ENCODE measurements around the gene FOCAD.
"Not testable (repeated sequence)": the region's sequence is repeated elsewhere in the genome, so short reads cannot be mapped to it uniquely, and the experiment has no call there.

FOCAD gene

GRCh38 chr9:20884985-20885593 is 201.0 kb downstream of the FOCAD start:
- peak in 3 of 14 donors; percentile 0 to 1 (median 1) for DNase-seq

- DNase-seq = no peak
Measured at GRCh38 chr9:20898885-20899554, 215.0 kb downstream of the FOCAD start.

DNA sequence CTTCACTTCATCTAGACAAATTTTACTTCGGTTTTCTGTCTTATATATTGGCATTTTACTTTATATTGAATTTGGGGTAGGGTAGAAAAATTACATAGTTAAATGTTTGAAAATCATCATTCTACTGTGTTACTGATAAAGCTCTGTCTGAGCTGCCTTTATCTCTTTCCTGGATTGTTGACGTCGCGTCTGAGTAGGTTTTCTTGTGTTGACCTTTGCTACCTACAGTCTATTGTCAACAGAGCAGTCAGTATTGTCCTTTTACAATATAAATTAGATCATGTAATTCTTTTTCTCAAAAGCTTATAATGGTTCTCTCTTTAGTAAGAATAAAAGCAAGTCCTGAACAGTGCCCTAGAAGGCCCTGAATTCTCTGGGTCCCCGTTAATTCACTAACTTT is 219.2 kb downstream of the FOCAD start:
- DNase-seq = no peak

DNA sequence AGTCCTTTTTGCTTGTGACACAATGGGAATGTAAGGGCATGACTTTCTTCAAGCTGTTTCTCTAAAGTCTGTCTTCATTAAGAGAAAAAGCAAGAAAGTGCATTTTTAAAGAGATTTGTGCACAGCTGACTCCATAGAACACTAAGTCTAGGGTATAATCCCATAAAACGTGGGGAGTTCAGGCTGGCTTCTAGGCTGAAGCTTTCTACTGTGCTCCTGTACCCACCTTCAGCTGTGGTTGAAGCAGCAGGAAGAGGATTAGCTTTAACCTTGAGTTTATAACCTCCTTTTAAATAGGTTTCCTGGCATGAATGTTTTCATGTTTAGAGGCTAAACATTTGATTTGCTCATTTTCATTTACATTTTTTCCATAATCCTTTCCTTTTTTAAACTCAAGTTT is 220.9 kb downstream of the FOCAD start:
- DNase-seq = no peak

DNA sequence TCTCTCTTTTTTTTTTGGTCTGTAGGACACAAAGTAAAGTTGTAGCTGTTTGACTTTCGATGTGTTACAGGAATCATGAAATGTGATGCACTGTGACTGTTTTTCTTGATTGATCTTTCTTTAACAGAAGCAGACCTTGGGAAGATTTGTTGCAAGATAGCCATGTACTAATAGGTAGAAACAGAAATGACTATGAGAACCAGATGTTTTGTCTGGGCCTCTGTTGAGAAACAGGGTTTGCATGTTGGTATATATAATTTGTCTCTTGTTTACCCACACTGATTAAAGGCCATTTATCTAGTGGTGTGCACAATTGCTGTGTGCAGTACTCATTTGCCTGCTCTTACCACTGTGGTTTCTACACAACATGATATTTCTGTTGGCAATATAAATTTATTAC is 222.3 kb downstream of the FOCAD start:
- no peak for DNase-seq

- DNase-seq = no peak
Measured at GRCh38 chr9:20908461-20908860, 224.4 kb downstream of the FOCAD start.

DNA sequence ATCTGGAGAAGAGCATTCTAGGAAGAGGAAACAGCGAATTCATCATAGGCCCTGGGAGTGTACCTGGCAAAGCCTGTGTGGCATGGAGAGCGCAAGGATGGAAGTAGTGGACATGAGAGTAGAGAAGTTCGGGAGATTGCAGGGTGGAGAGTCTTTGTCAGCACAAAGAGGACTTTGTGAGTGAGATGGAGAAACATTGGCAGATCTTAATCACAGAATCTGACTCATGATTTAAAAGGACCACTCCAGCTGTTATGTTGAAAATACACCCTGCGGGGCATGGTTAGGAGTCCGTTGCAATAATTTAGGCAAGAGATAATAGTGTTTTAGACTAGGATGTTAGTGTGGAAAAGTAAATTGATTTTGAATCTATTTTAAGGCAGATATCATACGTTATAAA is 230.5 kb downstream of the FOCAD start:
- no peak for DNase-seq

GRCh38 chr9:20921362-20921761 is 237.3 kb downstream of the FOCAD start:
- DNase-seq = no peak

DNA sequence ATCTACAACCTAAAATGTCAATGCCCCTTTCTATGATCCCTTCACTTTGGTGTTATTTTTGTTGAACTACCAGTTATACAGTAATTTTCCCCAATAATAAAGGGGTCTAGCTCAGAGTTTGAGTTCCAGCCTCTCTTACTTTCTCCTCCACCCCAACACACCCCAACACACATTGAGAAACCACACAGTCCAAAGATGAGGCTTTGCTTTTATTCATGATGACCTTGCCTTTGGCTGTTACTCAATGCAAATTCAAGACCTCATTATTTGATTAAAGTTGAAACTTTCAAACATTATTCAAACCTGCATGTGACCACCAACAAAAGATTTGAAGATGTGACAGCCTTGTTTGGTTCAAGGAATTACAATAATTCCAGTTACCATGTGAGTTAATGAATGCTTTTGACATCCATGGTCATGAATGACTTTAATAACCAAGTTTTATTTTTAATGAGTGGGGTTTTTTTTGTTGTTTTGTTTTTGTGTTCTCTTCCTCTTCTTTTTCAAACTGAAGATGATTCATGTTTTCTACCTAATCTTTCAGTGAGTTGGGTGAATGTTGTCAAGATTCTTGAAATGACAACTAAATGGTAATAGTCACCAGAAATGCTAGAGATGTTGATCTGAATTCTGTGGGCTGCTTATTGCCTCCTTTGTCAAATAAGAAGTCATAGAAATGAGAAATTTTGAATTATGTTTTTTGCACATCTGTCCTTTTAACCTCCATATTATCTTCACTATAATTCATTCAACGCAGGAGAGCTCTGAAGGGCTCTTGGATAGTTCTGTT is 241.4 kb downstream of the FOCAD start:
- DNase-seq = no peak

- DNase-seq = peak in 2 of 14 donors; percentile 4 to 62
Measured at GRCh38 chr9:20929276-20929675, 245.2 kb downstream of the FOCAD start.

DNA sequence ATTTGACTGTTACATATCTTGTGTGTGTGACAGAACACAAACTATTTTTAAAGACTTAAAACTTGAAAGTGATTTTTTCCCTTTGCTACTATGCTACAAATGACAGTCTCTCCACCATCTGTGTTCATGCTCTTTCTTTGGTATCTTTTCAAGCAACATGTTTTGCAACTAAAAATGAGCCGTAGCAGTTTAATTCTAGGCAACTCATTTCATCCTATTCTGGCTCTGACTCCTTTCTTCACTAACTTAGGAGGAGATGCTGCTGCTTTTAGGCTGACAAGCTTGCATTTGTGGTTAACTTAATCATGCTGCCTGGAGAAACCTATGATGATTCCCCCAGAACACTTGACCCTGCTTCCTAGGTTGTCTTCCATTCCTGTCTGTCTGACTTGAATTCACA is 246.8 kb downstream of the FOCAD start:
- DNase-seq = no peak

GRCh38 chr9:20940447-20941173 is 256.6 kb downstream of the FOCAD start:
- DNase-seq = no peak

- DNase-seq = peak in 6 of 14 donors; percentile 5 to 42 (median 26)
Measured at GRCh38 chr9:20941174-20941690, 257.2 kb downstream of the FOCAD start.

GRCh38 chr9:20944507-20944906 is 260.4 kb downstream of the FOCAD start:
- no peak for DNase-seq

DNA sequence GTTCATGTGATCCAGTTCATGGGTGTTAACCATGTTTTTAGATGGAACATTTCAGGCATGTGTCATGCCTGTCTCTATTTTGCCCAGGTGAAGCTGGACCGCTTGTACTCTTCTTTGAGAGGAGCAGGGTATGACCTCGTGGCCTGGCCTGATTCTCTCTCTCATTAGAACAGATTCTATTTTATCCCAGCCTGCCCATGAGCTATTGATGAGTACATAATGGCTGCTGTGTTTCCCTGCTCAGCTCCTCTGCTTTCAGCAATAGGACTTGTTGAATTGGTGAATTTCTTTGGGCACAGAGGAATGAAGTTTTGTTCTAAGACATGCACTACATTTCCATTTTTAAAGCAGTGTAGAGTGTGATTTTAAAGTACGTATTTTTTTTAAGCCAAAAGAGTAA is 261.2 kb downstream of the FOCAD start:
- peak in 2 of 14 donors; percentile 4 to 10 for DNase-seq

GRCh38 chr9:20945856-20946255 is 261.8 kb downstream of the FOCAD start:
- no peak for DNase-seq

DNA sequence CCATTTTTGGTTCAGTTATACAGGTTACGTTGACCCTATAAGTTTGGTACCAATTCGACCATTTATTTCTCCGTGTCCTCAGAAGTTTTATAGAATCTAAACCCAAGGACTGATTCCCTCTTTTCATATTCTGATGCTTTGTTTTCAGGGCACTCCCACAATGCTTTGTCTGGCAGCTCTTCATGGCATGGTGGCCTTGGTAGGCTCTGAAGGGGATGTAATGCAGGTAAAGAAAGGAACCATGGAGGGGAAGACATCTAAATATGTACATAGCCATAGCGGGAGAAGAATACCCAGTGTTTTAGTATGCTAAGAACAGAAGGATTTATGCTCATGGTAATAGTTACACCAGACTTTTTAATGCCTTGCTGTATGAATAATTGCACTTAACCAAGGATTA is 264.6 kb downstream of the FOCAD start:
- DNase-seq = no peak

- no peak for DNase-seq
Measured at GRCh38 chr9:20950707-20951106, 266.6 kb downstream of the FOCAD start.

- DNase-seq = no peak
Measured at GRCh38 chr9:20962536-20963225, 278.6 kb downstream of the FOCAD start.

- DNase-seq = no peak
Measured at GRCh38 chr9:20972684-20973083, 288.6 kb downstream of the FOCAD start.

- DNase-seq = not testable (repeated sequence)
Measured at GRCh38 chr9:20973246-20973947, 289.3 kb downstream of the FOCAD start.
